Upper lobe of left lung (tissue), 4 donors: ENCODE results near the gene TMEM229B.

Source experiments
- CTCF ChIP-seq, 6 experiments: fragments of 450-650 bp in 4 of 6; fragments of 200-600 bp in 2 of 6; sonication (generic) in 2 of 6; IDR thresholded peaks; one replicate each; pipeline ENCODE4 v1.5.1; 2016 to 2019; ENCODE audit warnings: antibody characterized with exemption in 6 of 6
- EP300 ChIP-seq, 4 donors: sonication (generic); formaldehyde crosslinking; IDR thresholded peaks; one replicate each; pipeline ENCODE4 v1.5.1; 2017; ENCODE audit warnings: antibody characterized with exemption in 4 of 4, control low read depth in 2 of 4
- POLR2A ChIP-seq, 4 donors: fragments of 450-650 bp; IDR thresholded peaks; one replicate each; pipeline ENCODE4 v1.5.1; 2016 to 2017; ENCODE audit warnings: antibody characterized with exemption in 4 of 4, mild to moderate bottlenecking in 2 of 4

GRCh38 chr14:67529947-67530935 is 41.7 kb upstream of the TMEM229B start:
- TF ChIP-seq CTCF (IDR thresholded peaks at IDR 0.05) (no peak), EP300 (IDR thresholded peaks at IDR 0.05) (peak in 1 of 4 donors; percentile 65), POLR2A (IDR thresholded peaks at IDR 0.05) (no peak)
